ENCODE results near the gene LRRC8C. TPM values are rescaled to one million over a fixed set of nuclear protein-coding genes. Genes with fewer than 3 reads are reported as not detected.
"Not testable (repeated sequence)": the region's sequence is repeated elsewhere in the genome, so short reads cannot be mapped to it uniquely, and the experiment has no call there.

The LRRC8C gene
- total RNA-seq, 1 donor from 2014 or later: 5.5 TPM

GRCh38 chr1:89590341-89591080 lies 42.4 kb upstream of the LRRC8C start:
- H4K20me1 ChIP-seq (ENCODE audit: low read depth): peaks cover 27% of the 10 kb centered on the region
- H3K27ac ChIP-seq: peak overlapping the region; percentile 59
- H3K36me3 ChIP-seq: no peaks in the 10 kb centered on the region
- Mint-ChIP-seq H3K27me3 (ENCODE audit: insufficient read depth, low read depth) (peaks cover 2% of the 10 kb centered on the region), H3K4me3 (no peak overlapping the region), H3K9me3 (no peaks in the 10 kb centered on the region), H3K27ac (no peak overlapping the region), H3K4me1 (peaks cover 15% of the 10 kb centered on the region), H3K36me3 (peaks cover 13% of the 10 kb centered on the region)
- no peaks in the 10 kb centered on the region for H3K27me3 ChIP-seq
- TF ChIP-seq EZH2phosphoT487 (IDR thresholded peaks at IDR 0.05) (no peak), CTCF (IDR thresholded peaks at IDR 0.05) (no peak), EZH2 (IDR thresholded peaks at IDR 0.05) (no peak)
- peak overlapping the region; percentile 48 for H3K4me2 ChIP-seq
- no peaks in the 10 kb centered on the region for H3K9me3 ChIP-seq (ENCODE audit: low read depth)
- H3K4me3 ChIP-seq: no peak overlapping the region
- H3K4me1 ChIP-seq: peaks cover 31% of the 10 kb centered on the region
- no peaks in the 10 kb centered on the region for H3F3A ChIP-seq (ENCODE audit: low read depth)
- no peak overlapping the region for H2AFZ ChIP-seq (replicated peaks)
- DNase-seq (ENCODE audit: low spot score): no peak
- peaks cover 66% of the 10 kb centered on the region for H3K79me2 ChIP-seq (ENCODE audit: low read depth)
- no peak overlapping the region for H3K9ac ChIP-seq

GRCh38 chr1:89592861-89593302 lies 40.0 kb upstream of the LRRC8C start:
- H3K79me2 ChIP-seq (ENCODE audit: low read depth): peaks cover 42% of the 10 kb centered on the region
- peaks cover 21% of the 10 kb centered on the region for H4K20me1 ChIP-seq (ENCODE audit: low read depth)
- not testable (repeated sequence) for H3K27ac Mint-ChIP-seq

GRCh38 chr1:89594096-89594740 lies 38.7 kb upstream of the LRRC8C start:
- peaks cover 43% of the 10 kb centered on the region for H3K4me1 ChIP-seq

More at GRCh38 chr1:89592861-89593302, 40.0 kb upstream of the LRRC8C start:
- not testable (repeated sequence) for H3K36me3 ChIP-seq; H3K4me2 ChIP-seq; H3K27me3 Mint-ChIP-seq (ENCODE audit: insufficient read depth, low read depth); H3K4me3 ChIP-seq; H2AFZ ChIP-seq (replicated peaks); H3K4me1 Mint-ChIP-seq; H3K9ac ChIP-seq; H3K27me3 ChIP-seq; H3K9me3 Mint-ChIP-seq; H3F3A ChIP-seq (ENCODE audit: low read depth); H3K27ac ChIP-seq; H3K9me3 ChIP-seq (ENCODE audit: low read depth); H3K4me3 Mint-ChIP-seq; DNase-seq (ENCODE audit: low spot score)
- peaks cover 32% of the 10 kb centered on the region for H3K4me1 ChIP-seq
- peaks cover 12% of the 10 kb centered on the region for H3K36me3 Mint-ChIP-seq

More at GRCh38 chr1:89594096-89594740, 38.7 kb upstream of the LRRC8C start:
- DNase-seq (ENCODE audit: low spot score): no peak
- Histone ChIP-seq H3K79me2 (ENCODE audit: low read depth) (peaks cover 29% of the 10 kb centered on the region), H3K27me3 (no peaks in the 10 kb centered on the region), H3K27ac (no peak overlapping the region), H3F3A (ENCODE audit: low read depth) (peaks cover 4% of the 10 kb centered on the region), H3K9ac (no peak overlapping the region), H3K9me3 (ENCODE audit: low read depth) (no peaks in the 10 kb centered on the region), H3K4me2 (no peak overlapping the region), H3K36me3 (no peaks in the 10 kb centered on the region), H2AFZ (replicated peaks) (no peak overlapping the region), H4K20me1 (ENCODE audit: low read depth) (peaks cover 8% of the 10 kb centered on the region), H3K4me3 (no peak overlapping the region)
- TF ChIP-seq EZH2phosphoT487 (IDR thresholded peaks at IDR 0.05): no peak
- no peak for TF ChIP-seq CTCF (IDR thresholded peaks at IDR 0.05)
- no peak for TF ChIP-seq EZH2 (IDR thresholded peaks at IDR 0.05)
- Mint-ChIP-seq H3K36me3 (peaks cover 7% of the 10 kb centered on the region), H3K9me3 (no peaks in the 10 kb centered on the region), H3K4me1 (no peaks in the 10 kb centered on the region), H3K27ac (no peak overlapping the region), H3K27me3 (ENCODE audit: insufficient read depth, low read depth) (peaks cover 2% of the 10 kb centered on the region), H3K4me3 (no peak overlapping the region)
